GM12878 (cell line): Measurements from ENCODE around the gene NAV2.

Source experiments
- BCL11A ChIP-seq: IDR thresholded peaks from 2 replicates; pipeline ENCODE4 v1.6.1; 2011; ENCODE audit warnings: low read depth, low read length
- LARP7 ChIP-seq: fragments of 450-650 bp; IDR thresholded peaks from 2 replicates; pipeline ENCODE4 v1.6.1; 2017; ENCODE audit warnings: mild to moderate bottlenecking
- POLR2A ChIP-seq: IDR thresholded peaks from 2 replicates; pipeline ENCODE4 v1.6.1; 2011; ENCODE audit warnings: low read depth, mild to moderate bottlenecking, low read length
- POLR2AphosphoS5 ChIP-seq: IDR thresholded peaks from 2 replicates; pipeline ENCODE4 v1.6.1; 2011; ENCODE audit warnings: mild to moderate bottlenecking, low read length, inconsistent platforms
- SP1 ChIP-seq: IDR thresholded peaks from one replicate; pipeline ENCODE4 v1.6.1; 2011; ENCODE audit warnings: low read depth, low read length
- SPI1 ChIP-seq: IDR thresholded peaks from 2 replicates; pipeline ENCODE4 v1.6.1; 2011; ENCODE audit warnings: low read depth, mild to moderate bottlenecking, low read length, moderate library complexity, borderline replicate concordance; ENCODE audit not compliant: insufficient read depth
- TAF1 ChIP-seq: IDR thresholded peaks from 2 replicates; pipeline ENCODE4 v1.6.1; 2011; ENCODE audit warnings: mild to moderate bottlenecking, low read depth, low read length, borderline replicate concordance
- ZNF274 ChIP-seq: IDR thresholded peaks from one replicate; pipeline ENCODE4 v1.8.0; 2011; ENCODE audit not compliant: insufficient read length, insufficient read depth
- TF ChIP-seq, protein P1 (sequence below), 3 experiments: IDR thresholded peaks in 2 of 3; conservative IDR thresholded peaks in 1 of 3; 2 replicates each; pipeline ENCODE4 v1.5.1; 2011; ENCODE audit warnings: low read depth in 3 of 3, low read length in 3 of 3, mild to moderate bottlenecking in 3 of 3, control low read depth in 2 of 3, moderate library complexity in 2 of 3, inconsistent platforms in 1 of 3, mixed read lengths in 1 of 3; ENCODE audit not compliant: control insufficient read depth in 2 of 3, insufficient read depth in 1 of 3; ENCODE audit errors: extremely low read depth in 1 of 3
- TF ChIP-seq, protein P2 (sequence below): IDR thresholded peaks from 2 replicates; pipeline ENCODE4 v1.6.1; 2011; ENCODE audit warnings: low read depth, low read length, improper control_type of control experiment, borderline replicate concordance
- TF ChIP-seq, protein P3 (sequence below): fragments of 450-650 bp; IDR thresholded peaks from 2 replicates; pipeline ENCODE4 v1.6.1; 2018; ENCODE audit warnings: mild to moderate bottlenecking, low read depth, moderate library complexity; ENCODE audit not compliant: partially characterized antibody
- TF ChIP-seq, protein P4 (sequence below): IDR thresholded peaks from 2 replicates; pipeline ENCODE4 v1.6.1; 2012; ENCODE audit warnings: improper control_type of control experiment, low read depth, low read length; ENCODE audit not compliant: insufficient replicate concordance

DNA sequence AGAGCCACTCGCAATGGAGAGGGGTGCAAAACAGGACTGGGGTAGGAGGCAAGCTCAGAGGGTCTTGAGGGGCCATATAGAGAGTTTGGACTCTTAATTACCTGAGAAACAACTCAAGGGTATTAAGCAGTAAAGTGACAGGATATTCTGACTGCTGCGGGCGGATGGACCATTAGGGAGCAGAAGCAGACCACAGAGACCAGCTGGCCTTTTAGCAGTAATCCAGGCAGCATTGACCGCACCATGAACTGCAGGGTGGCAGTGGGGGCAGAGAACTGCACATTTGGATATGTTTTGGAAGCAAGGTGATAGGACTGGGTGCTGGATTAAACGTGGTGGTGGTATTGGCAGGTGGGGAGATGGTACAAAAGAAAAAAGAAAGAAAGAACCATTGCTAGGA lies 322.3 kb downstream of the NAV2 start:
- TF ChIP-seq TAF1 = no peak
- TF ChIP-seq POLR2AphosphoS5 = no peak
- TF ChIP-seq, protein P1, sequence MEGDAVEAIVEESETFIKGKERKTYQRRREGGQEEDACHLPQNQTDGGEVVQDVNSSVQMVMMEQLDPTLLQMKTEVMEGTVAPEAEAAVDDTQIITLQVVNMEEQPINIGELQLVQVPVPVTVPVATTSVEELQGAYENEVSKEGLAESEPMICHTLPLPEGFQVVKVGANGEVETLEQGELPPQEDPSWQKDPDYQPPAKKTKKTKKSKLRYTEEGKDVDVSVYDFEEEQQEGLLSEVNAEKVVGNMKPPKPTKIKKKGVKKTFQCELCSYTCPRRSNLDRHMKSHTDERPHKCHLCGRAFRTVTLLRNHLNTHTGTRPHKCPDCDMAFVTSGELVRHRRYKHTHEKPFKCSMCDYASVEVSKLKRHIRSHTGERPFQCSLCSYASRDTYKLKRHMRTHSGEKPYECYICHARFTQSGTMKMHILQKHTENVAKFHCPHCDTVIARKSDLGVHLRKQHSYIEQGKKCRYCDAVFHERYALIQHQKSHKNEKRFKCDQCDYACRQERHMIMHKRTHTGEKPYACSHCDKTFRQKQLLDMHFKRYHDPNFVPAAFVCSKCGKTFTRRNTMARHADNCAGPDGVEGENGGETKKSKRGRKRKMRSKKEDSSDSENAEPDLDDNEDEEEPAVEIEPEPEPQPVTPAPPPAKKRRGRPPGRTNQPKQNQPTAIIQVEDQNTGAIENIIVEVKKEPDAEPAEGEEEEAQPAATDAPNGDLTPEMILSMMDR (IDR thresholded peaks at IDR 0.05 in 2 of 3, conservative IDR thresholded peaks at IDR 0.05 in 1 of 3; ENCODE audit: control insufficient read depth in 2 of 3, extremely low read depth in 1 of 3, insufficient read depth in 1 of 3, low read depth in 3 of 3, low read length in 3 of 3) = no peak
- TF ChIP-seq ZNF274 = no peak
- TF ChIP-seq SP1 = no peak
- TF ChIP-seq, protein P2, sequence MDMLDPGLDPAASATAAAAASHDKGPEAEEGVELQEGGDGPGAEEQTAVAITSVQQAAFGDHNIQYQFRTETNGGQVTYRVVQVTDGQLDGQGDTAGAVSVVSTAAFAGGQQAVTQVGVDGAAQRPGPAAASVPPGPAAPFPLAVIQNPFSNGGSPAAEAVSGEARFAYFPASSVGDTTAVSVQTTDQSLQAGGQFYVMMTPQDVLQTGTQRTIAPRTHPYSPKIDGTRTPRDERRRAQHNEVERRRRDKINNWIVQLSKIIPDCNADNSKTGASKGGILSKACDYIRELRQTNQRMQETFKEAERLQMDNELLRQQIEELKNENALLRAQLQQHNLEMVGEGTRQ = no peak
- TF ChIP-seq, protein P3, sequence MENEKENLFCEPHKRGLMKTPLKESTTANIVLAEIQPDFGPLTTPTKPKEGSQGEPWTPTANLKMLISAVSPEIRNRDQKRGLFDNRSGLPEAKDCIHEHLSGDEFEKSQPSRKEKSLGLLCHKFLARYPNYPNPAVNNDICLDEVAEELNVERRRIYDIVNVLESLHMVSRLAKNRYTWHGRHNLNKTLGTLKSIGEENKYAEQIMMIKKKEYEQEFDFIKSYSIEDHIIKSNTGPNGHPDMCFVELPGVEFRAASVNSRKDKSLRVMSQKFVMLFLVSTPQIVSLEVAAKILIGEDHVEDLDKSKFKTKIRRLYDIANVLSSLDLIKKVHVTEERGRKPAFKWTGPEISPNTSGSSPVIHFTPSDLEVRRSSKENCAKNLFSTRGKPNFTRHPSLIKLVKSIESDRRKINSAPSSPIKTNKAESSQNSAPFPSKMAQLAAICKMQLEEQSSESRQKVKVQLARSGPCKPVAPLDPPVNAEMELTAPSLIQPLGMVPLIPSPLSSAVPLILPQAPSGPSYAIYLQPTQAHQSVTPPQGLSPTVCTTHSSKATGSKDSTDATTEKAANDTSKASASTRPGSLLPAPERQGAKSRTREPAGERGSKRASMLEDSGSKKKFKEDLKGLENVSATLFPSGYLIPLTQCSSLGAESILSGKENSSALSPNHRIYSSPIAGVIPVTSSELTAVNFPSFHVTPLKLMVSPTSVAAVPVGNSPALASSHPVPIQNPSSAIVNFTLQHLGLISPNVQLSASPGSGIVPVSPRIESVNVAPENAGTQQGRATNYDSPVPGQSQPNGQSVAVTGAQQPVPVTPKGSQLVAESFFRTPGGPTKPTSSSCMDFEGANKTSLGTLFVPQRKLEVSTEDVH = no peak
- no peak for TF ChIP-seq LARP7
- no peak for TF ChIP-seq BCL11A
- TF ChIP-seq SPI1 = no peak
- TF ChIP-seq POLR2A = no peak
- TF ChIP-seq, protein P4, sequence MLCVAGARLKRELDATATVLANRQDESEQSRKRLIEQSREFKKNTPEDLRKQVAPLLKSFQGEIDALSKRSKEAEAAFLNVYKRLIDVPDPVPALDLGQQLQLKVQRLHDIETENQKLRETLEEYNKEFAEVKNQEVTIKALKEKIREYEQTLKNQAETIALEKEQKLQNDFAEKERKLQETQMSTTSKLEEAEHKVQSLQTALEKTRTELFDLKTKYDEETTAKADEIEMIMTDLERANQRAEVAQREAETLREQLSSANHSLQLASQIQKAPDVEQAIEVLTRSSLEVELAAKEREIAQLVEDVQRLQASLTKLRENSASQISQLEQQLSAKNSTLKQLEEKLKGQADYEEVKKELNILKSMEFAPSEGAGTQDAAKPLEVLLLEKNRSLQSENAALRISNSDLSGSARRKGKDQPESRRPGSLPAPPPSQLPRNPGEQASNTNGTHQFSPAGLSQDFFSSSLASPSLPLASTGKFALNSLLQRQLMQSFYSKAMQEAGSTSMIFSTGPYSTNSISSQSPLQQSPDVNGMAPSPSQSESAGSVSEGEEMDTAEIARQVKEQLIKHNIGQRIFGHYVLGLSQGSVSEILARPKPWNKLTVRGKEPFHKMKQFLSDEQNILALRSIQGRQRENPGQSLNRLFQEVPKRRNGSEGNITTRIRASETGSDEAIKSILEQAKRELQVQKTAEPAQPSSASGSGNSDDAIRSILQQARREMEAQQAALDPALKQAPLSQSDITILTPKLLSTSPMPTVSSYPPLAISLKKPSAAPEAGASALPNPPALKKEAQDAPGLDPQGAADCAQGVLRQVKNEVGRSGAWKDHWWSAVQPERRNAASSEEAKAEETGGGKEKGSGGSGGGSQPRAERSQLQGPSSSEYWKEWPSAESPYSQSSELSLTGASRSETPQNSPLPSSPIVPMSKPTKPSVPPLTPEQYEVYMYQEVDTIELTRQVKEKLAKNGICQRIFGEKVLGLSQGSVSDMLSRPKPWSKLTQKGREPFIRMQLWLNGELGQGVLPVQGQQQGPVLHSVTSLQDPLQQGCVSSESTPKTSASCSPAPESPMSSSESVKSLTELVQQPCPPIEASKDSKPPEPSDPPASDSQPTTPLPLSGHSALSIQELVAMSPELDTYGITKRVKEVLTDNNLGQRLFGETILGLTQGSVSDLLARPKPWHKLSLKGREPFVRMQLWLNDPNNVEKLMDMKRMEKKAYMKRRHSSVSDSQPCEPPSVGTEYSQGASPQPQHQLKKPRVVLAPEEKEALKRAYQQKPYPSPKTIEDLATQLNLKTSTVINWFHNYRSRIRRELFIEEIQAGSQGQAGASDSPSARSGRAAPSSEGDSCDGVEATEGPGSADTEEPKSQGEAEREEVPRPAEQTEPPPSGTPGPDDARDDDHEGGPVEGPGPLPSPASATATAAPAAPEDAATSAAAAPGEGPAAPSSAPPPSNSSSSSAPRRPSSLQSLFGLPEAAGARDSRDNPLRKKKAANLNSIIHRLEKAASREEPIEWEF = no peak
